Activated CD4-positive, alpha-beta T cell treated with anti-CD3 and anti-CD28 coated beads, Interleukin-2, amount 10 ng/mL, durations not matched to agents 24 days and 14 days (primary cell): ENCODE data around the gene DCHS2. TPM values are rescaled to one million over a fixed set of nuclear protein-coding genes. Genes with fewer than 3 reads are reported as not detected.
"Not testable (repeated sequence)": the region's sequence is repeated elsewhere in the genome, so short reads cannot be mapped to it uniquely, and the experiment has no call there.

Source experiments
- DNase-seq: peaks from one replicate; pipeline ENCODE4 v3.0.0; 2022
- H3K27ac Mint-ChIP-seq: one replicate; pipeline ENCODE4 v1.8.0; 2022; ENCODE audit warnings: mild to moderate bottlenecking, mixed read lengths
- H3K27me3 Mint-ChIP-seq: one replicate; pipeline ENCODE4 v1.8.0; 2022; ENCODE audit warnings: mixed read lengths
- H3K36me3 Mint-ChIP-seq: one replicate; pipeline ENCODE4 v1.8.0; 2022; ENCODE audit warnings: low read depth, mild to moderate bottlenecking, mixed read lengths
- H3K4me1 Mint-ChIP-seq: one replicate; pipeline ENCODE4 v1.8.0; 2021; ENCODE audit warnings: mixed read lengths
- H3K4me3 Mint-ChIP-seq: one replicate; pipeline ENCODE4 v1.8.0; 2022; ENCODE audit warnings: mild to moderate bottlenecking, moderate library complexity, mixed read lengths
- H3K9me3 Mint-ChIP-seq: one replicate; pipeline ENCODE4 v1.8.0; 2021; ENCODE audit warnings: mixed read lengths
- intact Hi-C: fragments of 100-400 bp; cut with micrococcal nuclease; formaldehyde crosslinking; loops from one replicate; pipeline ENCODE4 v1.15.1; 2023
- total RNA-seq: library from RNA; stranded (reverse); gene quantifications from 2 replicates; pipeline ENCODE4 v1.2.3, GENCODE V29; 2022

Gene DCHS2
- total RNA-seq, 1 donor from 2014 or later: not detected

DNA sequence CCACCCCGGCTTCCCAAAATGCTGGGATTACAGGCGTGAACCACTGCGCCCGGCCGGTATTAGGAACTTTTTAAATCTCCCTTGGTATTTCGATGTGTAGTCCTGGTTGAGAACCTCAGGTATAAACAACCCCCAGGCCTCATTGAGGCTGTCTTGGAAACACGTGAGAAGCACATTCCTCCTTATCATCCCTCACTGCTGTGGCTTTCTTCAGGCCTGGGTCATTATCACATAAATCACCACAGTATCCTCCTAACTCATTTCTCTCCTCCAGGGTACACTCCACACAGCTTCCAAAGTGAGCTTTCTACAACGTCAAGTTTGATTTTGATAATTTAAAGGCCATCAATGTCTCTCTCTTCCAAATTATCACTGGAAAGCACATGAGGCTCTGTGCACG lies 198.2 kb downstream of the DCHS2 start:
- no peak for DNase-seq
- Mint-ChIP-seq H3K4me1 (no peaks in the 10 kb centered on the region), H3K9me3 (no peaks in the 10 kb centered on the region), H3K27me3 (peaks cover 5% of the 10 kb centered on the region), H3K36me3 (no peaks in the 10 kb centered on the region), H3K4me3 (no peak overlapping the region), H3K27ac (no peak overlapping the region)
- intact Hi-C loops: no loop called here

DNA sequence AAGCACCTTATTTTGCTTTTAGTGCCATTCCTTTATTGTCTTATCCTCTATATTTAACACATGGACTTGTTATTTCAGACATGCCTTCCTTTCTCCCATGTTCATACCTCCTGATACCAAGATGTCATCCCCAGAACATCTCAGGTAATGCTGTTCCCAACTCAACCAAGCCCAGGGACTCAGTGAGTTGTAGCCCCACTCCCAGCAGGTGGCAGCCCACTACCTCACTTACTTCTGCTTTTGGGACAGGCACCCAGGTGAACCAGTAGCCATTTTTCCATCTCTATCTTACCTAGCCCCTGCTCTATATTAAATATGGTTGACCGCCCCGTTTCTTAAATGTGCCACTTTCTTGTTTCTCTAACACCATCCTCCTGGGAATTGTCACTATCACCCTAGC lies 199.0 kb downstream of the DCHS2 start:
- intact Hi-C loops: no loop called here
- H3K4me1 Mint-ChIP-seq: no peaks in the 10 kb centered on the region
- no peaks in the 10 kb centered on the region for H3K9me3 Mint-ChIP-seq
- no peaks in the 10 kb centered on the region for H3K36me3 Mint-ChIP-seq
- H3K27ac Mint-ChIP-seq: no peak overlapping the region
- H3K27me3 Mint-ChIP-seq: peaks cover 7% of the 10 kb centered on the region
- no peak overlapping the region for H3K4me3 Mint-ChIP-seq
- no peak for DNase-seq

DNA sequence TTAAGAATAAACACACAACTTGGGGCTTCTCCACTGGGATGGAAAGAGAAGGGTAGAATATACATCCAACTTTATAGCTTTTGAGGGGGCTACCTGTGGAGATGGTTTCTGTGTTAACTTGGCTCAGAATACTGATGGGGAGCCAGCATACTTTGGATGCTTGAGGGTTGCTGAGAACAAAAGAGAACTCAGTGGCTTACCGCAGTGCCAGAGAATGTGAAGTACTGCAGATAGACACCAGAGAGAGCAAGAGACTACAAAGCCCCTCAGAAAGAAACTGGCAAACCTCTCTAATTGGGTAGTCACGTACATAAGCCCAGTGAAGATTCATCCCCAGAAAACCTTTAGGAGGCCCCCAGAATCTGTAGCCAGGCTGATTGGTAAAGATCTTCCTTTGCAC lies 214.4 kb downstream of the DCHS2 start:
- no peaks in the 10 kb centered on the region for H3K4me1 Mint-ChIP-seq
- intact Hi-C loops: no loop called here
- peaks cover 4% of the 10 kb centered on the region for H3K27me3 Mint-ChIP-seq
- no peak overlapping the region for H3K27ac Mint-ChIP-seq
- H3K36me3 Mint-ChIP-seq: no peaks in the 10 kb centered on the region
- H3K9me3 Mint-ChIP-seq: no peaks in the 10 kb centered on the region
- H3K4me3 Mint-ChIP-seq: no peak overlapping the region
- DNase-seq: no peak

DNA sequence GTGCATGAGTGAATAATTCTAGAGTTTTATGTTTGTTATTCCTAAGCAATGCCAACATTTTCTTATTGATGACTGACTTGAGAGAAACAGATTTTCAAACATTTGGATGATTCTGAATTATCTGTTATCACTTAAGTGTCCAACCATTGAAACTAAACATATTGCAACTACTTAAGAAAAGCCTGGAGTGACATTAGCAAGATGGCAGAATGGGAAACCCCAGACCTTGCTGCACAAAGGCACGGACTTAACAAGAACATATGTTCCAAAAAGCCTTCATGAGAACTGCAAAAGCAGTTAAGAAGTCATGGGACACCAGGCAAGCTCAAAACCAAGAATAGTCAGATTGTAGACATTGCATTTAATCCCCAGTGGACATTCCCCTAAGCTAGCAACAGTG lies 215.1 kb downstream of the DCHS2 start:
- no peaks in the 10 kb centered on the region for H3K9me3 Mint-ChIP-seq
- H3K4me3 Mint-ChIP-seq: no peak overlapping the region
- no peaks in the 10 kb centered on the region for H3K36me3 Mint-ChIP-seq
- peaks cover 4% of the 10 kb centered on the region for H3K27me3 Mint-ChIP-seq
- intact Hi-C loops: no loop called here
- no peaks in the 10 kb centered on the region for H3K4me1 Mint-ChIP-seq
- H3K27ac Mint-ChIP-seq: no peak overlapping the region
- DNase-seq: no peak

DNA sequence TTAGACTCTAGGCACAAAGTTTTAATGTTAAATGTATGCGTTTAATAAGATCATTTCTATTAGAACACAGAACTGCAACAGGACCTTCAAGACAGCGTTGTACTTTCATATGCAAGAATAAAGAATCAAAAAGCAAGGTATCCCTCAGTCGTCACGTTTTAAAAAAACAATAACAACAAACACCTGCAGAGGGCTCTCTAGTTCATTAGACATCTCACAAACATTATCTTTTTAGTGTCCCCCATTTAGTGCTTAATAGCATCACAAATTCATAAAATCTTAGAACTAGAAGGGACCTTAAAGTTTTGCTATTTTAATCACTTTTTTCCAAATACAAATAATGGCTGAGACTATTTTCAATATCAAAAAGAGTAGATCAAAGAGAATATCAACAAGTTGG lies 236.6 kb downstream of the DCHS2 start:
- no peaks in the 10 kb centered on the region for H3K9me3 Mint-ChIP-seq
- H3K27me3 Mint-ChIP-seq: no peaks in the 10 kb centered on the region
- intact Hi-C loops: no loop called here

DNA sequence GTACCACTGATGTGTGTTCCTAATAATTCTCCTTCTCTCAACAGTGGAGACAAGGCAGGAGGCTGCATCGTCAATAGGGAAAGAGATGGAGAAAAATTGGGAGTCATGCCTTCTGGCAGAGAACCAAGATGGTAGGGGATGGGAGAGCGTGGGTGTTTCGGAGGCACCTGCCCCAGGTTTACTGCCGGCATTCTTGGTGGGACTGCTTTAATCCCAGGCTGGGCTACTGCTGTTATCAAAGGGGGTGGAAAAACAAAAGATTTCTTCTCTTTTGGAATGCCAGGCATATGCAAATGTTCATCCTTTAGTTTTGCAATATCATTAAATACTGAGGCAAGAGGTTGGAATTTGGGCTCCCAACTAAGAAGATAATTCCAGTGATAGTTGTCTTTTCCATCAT lies 257.0 kb downstream of the DCHS2 start:
- Mint-ChIP-seq H3K4me1 (no peaks in the 10 kb centered on the region), H3K27ac (no peak overlapping the region), H3K4me3 (no peak overlapping the region), H3K36me3 (no peaks in the 10 kb centered on the region), H3K9me3 (no peaks in the 10 kb centered on the region), H3K27me3 (no peaks in the 10 kb centered on the region)
- DNase-seq: no peak
- intact Hi-C loops: no loop called here

More for the DNA sequence above, 236.6 kb downstream of the DCHS2 start:
- Mint-ChIP-seq H3K27ac (no peak overlapping the region), H3K4me1 (no peaks in the 10 kb centered on the region), H3K4me3 (no peak overlapping the region), H3K36me3 (no peaks in the 10 kb centered on the region)
- DNase-seq: no peak

DNA sequence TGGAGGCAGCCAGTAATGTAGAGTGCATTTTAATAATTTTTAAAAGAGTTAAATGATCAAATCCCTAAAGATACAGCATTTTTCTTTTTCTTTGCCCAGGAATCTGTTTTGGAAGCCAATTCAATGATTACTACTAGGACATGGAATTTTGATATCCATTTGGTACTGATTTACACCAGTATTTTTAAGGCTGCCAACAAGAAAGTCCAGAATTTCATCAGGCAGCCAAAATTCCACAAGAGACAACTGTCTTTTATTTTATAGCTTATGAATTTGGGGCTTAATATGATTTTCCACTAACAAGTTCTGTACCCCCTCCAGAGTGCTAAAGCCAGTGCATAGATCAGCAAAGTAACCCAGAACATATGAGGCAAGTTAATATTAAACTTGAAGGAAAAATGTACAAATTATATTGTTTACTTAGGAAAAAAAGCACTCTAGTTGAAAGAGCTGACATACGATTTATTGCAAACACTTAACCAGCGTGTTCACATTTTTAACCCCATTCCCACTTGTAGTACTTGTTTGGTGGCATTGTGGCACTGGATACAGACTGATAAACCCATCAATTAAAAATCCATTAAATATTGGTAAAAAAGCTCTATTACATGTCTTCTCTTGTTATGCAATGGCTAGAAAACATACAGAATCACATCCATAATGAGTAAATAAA lies 259.7 kb downstream of the DCHS2 start:
- no peak for DNase-seq
- no peaks in the 10 kb centered on the region for H3K9me3 Mint-ChIP-seq
- H3K27ac Mint-ChIP-seq: no peak overlapping the region
- no peak overlapping the region for H3K4me3 Mint-ChIP-seq
- intact Hi-C loops: no loop called here
- no peaks in the 10 kb centered on the region for H3K4me1 Mint-ChIP-seq
- H3K36me3 Mint-ChIP-seq: no peaks in the 10 kb centered on the region
- H3K27me3 Mint-ChIP-seq: peaks cover 2% of the 10 kb centered on the region

DNA sequence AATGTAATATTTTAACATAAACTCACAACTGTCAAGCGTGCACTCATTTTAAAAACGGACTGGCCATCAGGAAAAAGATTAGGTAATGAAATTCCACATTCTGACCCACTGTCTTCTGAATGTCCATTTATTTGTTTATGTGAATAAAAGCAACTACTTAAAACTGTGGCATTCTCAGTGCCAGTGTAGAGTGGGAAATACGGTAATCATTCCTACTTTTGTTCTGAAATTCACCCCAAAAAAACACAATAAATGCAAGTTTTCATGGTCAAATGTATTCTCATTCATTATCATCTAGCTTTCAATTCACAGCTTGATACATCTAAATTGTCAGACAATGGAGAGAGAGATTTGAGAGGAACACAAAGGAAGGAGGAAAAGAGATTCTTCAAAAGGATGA lies 260.9 kb downstream of the DCHS2 start:
- Mint-ChIP-seq H3K4me1 (no peaks in the 10 kb centered on the region), H3K36me3 (no peaks in the 10 kb centered on the region), H3K27me3 (peaks cover 2% of the 10 kb centered on the region), H3K27ac (no peak overlapping the region), H3K9me3 (no peaks in the 10 kb centered on the region), H3K4me3 (no peak overlapping the region)
- intact Hi-C loops: no loop called here
- no peak for DNase-seq

DNA sequence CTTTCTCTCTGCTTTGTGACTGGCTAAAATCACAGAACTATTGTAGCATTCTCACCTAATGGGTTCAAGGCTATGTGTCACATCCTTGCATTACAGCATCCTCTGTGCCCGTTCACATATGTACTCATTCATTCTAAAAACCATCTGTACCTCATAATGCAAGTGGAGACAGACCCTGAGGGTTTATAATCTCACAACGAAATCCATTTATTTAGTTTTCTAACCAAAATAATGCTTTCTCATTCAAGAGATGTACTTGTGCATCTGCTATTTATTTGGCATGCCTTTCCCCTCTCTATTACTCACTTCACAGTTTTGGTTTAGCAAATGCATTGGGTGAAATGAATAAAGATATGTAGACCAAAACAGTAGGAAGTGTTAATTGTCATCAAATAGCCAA lies 261.5 kb downstream of the DCHS2 start:
- Mint-ChIP-seq H3K9me3 (no peaks in the 10 kb centered on the region), H3K4me3 (no peak overlapping the region), H3K27ac (no peak overlapping the region), H3K27me3 (peaks cover 2% of the 10 kb centered on the region), H3K36me3 (no peaks in the 10 kb centered on the region), H3K4me1 (no peaks in the 10 kb centered on the region)
- intact Hi-C loops: no loop called here
- no peak for DNase-seq

DNA sequence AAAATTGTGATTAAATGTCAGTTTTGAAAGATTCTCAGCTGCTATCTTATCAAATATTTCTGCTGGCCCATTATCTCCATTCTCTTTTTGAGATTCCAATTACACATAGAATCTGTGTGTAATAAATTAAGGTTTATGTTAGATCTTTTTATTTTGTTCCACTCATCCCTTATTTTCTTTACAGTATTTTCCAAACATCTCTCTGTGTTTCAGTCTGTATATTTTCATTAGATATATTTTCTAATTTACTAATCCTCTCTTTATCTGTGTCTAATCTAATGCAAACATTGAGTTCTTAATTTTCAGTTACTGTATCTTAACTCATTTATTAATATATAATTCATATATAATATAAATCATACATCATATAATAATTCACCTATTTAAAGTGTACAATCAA lies 268.7 kb downstream of the DCHS2 start:
- no peak for DNase-seq
- H3K36me3 Mint-ChIP-seq: no peaks in the 10 kb centered on the region
- intact Hi-C loops: no loop called here
- no peak overlapping the region for H3K27ac Mint-ChIP-seq
- no peak overlapping the region for H3K4me3 Mint-ChIP-seq
- peaks cover 8% of the 10 kb centered on the region for H3K9me3 Mint-ChIP-seq
- H3K27me3 Mint-ChIP-seq: no peaks in the 10 kb centered on the region
- no peaks in the 10 kb centered on the region for H3K4me1 Mint-ChIP-seq

DNA sequence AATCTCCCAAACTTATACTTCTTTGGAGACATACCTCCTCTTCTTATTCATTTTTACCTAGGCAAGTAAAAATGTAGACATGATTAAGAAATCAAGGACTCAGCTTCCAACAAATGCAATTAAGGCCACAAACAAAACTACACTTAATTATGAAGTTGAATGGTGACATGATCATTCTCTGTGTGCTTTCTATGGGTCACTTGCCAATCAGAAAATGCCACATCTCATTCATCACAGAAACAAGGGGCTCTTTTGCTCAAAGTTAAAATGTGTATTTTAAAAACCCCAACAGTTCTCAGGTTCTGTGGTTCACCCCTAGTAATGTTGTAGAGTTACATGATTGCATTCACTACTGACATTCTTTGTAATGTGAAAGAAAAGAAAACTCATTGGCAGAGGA lies 273.5 kb downstream of the DCHS2 start:
- DNase-seq: no peak
- H3K27me3 Mint-ChIP-seq: no peaks in the 10 kb centered on the region
- no peak overlapping the region for H3K27ac Mint-ChIP-seq
- intact Hi-C loops: no loop called here
- no peaks in the 10 kb centered on the region for H3K36me3 Mint-ChIP-seq
- no peak overlapping the region for H3K4me3 Mint-ChIP-seq
- H3K9me3 Mint-ChIP-seq: peaks cover 8% of the 10 kb centered on the region
- no peaks in the 10 kb centered on the region for H3K4me1 Mint-ChIP-seq

DNA sequence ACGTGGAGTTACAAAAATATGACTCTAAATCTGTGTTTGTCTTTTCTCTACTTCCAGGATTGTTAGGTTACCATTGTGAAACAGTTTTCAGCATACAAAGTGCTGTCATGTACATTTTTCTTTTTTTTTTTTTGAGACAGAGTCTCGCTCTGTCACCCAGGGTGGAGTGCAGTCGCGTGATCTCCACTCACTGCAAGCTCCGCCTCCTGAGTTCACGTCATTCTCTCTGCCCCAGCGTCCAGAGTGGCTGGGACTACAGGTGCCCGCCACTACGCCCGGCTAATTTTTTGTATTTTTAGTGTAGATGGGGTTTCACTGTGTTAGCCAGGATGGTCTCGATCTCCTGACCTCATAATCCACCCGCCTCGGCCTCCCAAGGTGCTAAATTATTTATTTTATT lies 274.2 kb downstream of the DCHS2 start:
- DNase-seq, H3K4me1 Mint-ChIP-seq, H3K9me3 Mint-ChIP-seq, H3K36me3 Mint-ChIP-seq, H3K27ac Mint-ChIP-seq, H3K4me3 Mint-ChIP-seq, H3K27me3 Mint-ChIP-seq, intact Hi-C loops: not testable (repeated sequence)

DNA sequence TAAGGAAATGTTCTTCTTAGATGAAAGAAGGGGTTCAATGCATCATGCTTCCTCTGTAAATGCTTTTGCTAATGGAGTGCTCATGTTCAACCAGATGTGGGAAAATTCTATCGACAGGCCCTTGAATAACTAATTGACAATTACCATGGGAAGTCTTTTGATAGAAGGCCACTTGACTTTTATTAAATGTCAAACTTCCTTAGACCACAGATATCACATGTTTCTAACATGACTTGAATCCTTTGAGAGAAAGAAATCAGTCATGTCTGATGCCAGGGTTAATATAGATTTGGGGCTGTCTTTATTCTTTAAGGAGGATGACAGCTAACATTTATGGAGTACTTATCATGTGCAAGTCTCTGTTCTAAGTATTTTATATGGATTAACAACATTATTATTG lies 280.1 kb downstream of the DCHS2 start:
- no peaks in the 10 kb centered on the region for H3K27me3 Mint-ChIP-seq
- DNase-seq: no peak
- no peaks in the 10 kb centered on the region for H3K4me1 Mint-ChIP-seq
- no peaks in the 10 kb centered on the region for H3K9me3 Mint-ChIP-seq
- H3K27ac Mint-ChIP-seq: no peak overlapping the region
- H3K36me3 Mint-ChIP-seq: no peaks in the 10 kb centered on the region
- no peak overlapping the region for H3K4me3 Mint-ChIP-seq
- intact Hi-C loops: no loop called here

DNA sequence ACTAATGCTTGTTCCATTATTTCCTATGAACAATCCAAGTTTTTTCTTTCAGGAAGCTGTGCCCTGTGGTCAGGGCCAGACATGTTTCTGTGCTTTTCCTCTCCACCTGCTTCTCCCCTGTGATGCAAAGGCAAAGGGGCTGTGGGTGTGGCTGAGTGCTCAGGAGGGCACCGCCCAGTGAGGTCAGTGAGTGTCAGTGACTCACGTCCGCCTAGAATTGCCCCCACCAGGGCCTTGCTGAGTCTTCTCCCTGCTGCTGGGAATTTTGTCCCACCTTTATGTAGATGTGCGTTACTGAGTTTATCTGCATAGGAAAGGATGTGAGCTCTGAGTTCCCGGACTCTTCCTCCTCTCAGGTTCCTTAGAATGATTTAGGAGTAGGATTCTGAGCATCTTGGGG lies 283.2 kb downstream of the DCHS2 start:
- no peaks in the 10 kb centered on the region for H3K4me1 Mint-ChIP-seq
- no peaks in the 10 kb centered on the region for H3K36me3 Mint-ChIP-seq
- DNase-seq: peak; percentile 34
- H3K27ac Mint-ChIP-seq: no peak overlapping the region
- no peak overlapping the region for H3K4me3 Mint-ChIP-seq
- H3K27me3 Mint-ChIP-seq: peaks cover 2% of the 10 kb centered on the region
- intact Hi-C loops: no loop called here
- no peaks in the 10 kb centered on the region for H3K9me3 Mint-ChIP-seq

DNA sequence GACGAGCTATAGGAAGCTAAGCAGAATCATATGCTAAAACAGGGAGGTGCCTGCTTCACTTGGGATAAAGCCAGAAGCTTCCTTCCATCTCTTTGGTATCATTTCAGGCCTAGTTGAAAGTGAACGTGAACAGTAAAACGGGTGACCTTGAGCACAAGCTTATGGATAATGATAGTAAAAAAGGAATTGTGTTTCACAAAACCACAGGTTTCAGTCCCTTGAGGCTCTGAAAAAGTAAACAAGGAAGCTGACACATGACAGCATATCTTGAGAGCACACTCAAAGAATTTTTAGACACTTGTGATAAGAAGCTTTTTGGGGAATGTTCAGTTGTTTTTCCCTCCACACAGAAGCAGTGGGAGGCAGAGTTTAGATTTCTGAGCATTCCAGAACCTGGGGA lies 286.1 kb downstream of the DCHS2 start:
- Mint-ChIP-seq H3K36me3 (no peaks in the 10 kb centered on the region), H3K9me3 (no peaks in the 10 kb centered on the region)

More for the DNA sequence above, 286.1 kb downstream of the DCHS2 start:
- H3K27me3 Mint-ChIP-seq: peaks cover 5% of the 10 kb centered on the region
- H3K27ac Mint-ChIP-seq: no peak overlapping the region
- intact Hi-C loops: no loop called here
- no peaks in the 10 kb centered on the region for H3K4me1 Mint-ChIP-seq
- peak; percentile 5 for DNase-seq
- no peak overlapping the region for H3K4me3 Mint-ChIP-seq
